H9 (cell line): ENCODE data around the gene SSPN. TPM values are rescaled to one million over a fixed set of nuclear protein-coding genes. Genes with fewer than 3 reads are reported as not detected.
A peak's percentile ranks its signal among the peaks of the same experiment; 100 is the strongest.

Source experiments
- DNase-seq: peaks from one replicate; pipeline ENCODE4 v3.0.0-alpha.2; 2017
- H2AFZ ChIP-seq: one replicate; pipeline ENCODE4 v1.6.1; 2013; ENCODE audit warnings: mild to moderate bottlenecking, low read length, control low read depth, moderate library complexity
- H2AK5ac ChIP-seq: 2 replicates; pipeline ENCODE4 v1.6.1; 2013; ENCODE audit warnings: low read length, control low read depth, mixed read lengths; ENCODE audit not compliant: insufficient read length
- H2BK120ac ChIP-seq: one replicate; pipeline ENCODE4 v1.6.1; 2013; ENCODE audit warnings: low read depth, mild to moderate bottlenecking, low read length, control low read depth, inconsistent platforms; ENCODE audit not compliant: poor library complexity, severe bottlenecking
- H2BK12ac ChIP-seq: 2 replicates; pipeline ENCODE4 v1.6.1; 2013; ENCODE audit warnings: low read length, control low read depth, mixed read lengths, low read depth; ENCODE audit not compliant: insufficient read length
- H2BK15ac ChIP-seq: 2 replicates; pipeline ENCODE4 v1.6.1; 2013; ENCODE audit warnings: low read depth, low read length, control low read depth
- H2BK20ac ChIP-seq: one replicate; pipeline ENCODE4 v1.6.1; 2013; ENCODE audit warnings: low read depth, mild to moderate bottlenecking, low read length, control low read depth, inconsistent platforms; ENCODE audit not compliant: poor library complexity, severe bottlenecking
- H2BK5ac ChIP-seq: 2 replicates; pipeline ENCODE4 v1.6.1; 2013; ENCODE audit warnings: low read length, control low read depth, mixed read lengths; ENCODE audit not compliant: insufficient read length
- H3K14ac ChIP-seq: 2 replicates; pipeline ENCODE4 v1.6.1; 2013; ENCODE audit warnings: low read length, control low read depth; ENCODE audit not compliant: insufficient read depth
- H3K18ac ChIP-seq: 2 replicates; pipeline ENCODE4 v1.6.1; 2013; ENCODE audit warnings: low read depth, mild to moderate bottlenecking, mixed read lengths, low read length, control low read depth; ENCODE audit not compliant: insufficient read length
- H3K23ac ChIP-seq: 2 replicates; pipeline ENCODE4 v1.6.1; 2013; ENCODE audit warnings: low read length, control low read depth, mixed read lengths, low read depth; ENCODE audit not compliant: insufficient read length
- H3K23me2 ChIP-seq: 2 replicates; pipeline ENCODE4 v1.6.1; 2013; ENCODE audit warnings: low read depth, mild to moderate bottlenecking, mixed read lengths, low read length, control low read depth; ENCODE audit not compliant: insufficient read length, poor library complexity, severe bottlenecking
- H3K27ac ChIP-seq: 2 replicates; pipeline ENCODE4 v1.5.1; 2013; ENCODE audit warnings: low read length, control low read depth, mixed read lengths, low read depth; ENCODE audit not compliant: insufficient read length
- H3K27me3 ChIP-seq: 2 replicates; pipeline ENCODE4 v1.6.1; 2013; ENCODE audit warnings: low read length, control low read depth, inconsistent platforms; ENCODE audit not compliant: insufficient read depth
- H3K4ac ChIP-seq: 2 replicates; pipeline ENCODE4 v1.6.1; 2013; ENCODE audit warnings: low read depth, mild to moderate bottlenecking, control low read depth, inconsistent platforms, low read length, moderate library complexity
- H3K4me1 ChIP-seq: 2 replicates; pipeline ENCODE4 v1.6.1; 2013; ENCODE audit warnings: low read length, control low read depth, inconsistent platforms; ENCODE audit not compliant: insufficient read depth
- H3K4me2 ChIP-seq: 2 replicates; pipeline ENCODE4 v1.6.1; 2013; ENCODE audit warnings: low read length, control low read depth, mixed read lengths; ENCODE audit not compliant: insufficient read length, insufficient read depth
- H3K56ac ChIP-seq: 2 replicates; pipeline ENCODE4 v1.6.1; 2013; ENCODE audit warnings: low read depth, mild to moderate bottlenecking, mixed read lengths, low read length, control low read depth; ENCODE audit not compliant: insufficient read length
- H3K79me1 ChIP-seq: 2 replicates; pipeline ENCODE4 v1.6.1; 2013; ENCODE audit warnings: low read depth, mild to moderate bottlenecking, moderate library complexity, low read length, control low read depth, inconsistent platforms; ENCODE audit not compliant: insufficient read depth, poor library complexity, severe bottlenecking
- H3K79me2 ChIP-seq: 2 replicates; pipeline ENCODE4 v1.6.1; 2013; ENCODE audit warnings: low read length, control low read depth, inconsistent platforms; ENCODE audit not compliant: insufficient read depth
- H3K9ac ChIP-seq: 2 replicates; pipeline ENCODE4 v1.6.1; 2013; ENCODE audit warnings: low read length, control low read depth, mixed read lengths; ENCODE audit not compliant: insufficient read length; ENCODE audit errors: extremely low read depth
- H3K9me3 ChIP-seq: one replicate; pipeline ENCODE4 v1.6.1; 2013; ENCODE audit warnings: low read depth, low read length, inconsistent platforms; ENCODE audit not compliant: control insufficient read depth
- H3T11ph ChIP-seq: one replicate; pipeline ENCODE4 v1.6.1; 2013; ENCODE audit warnings: mild to moderate bottlenecking, low read length, control low read depth, inconsistent platforms
- H4K20me1 ChIP-seq: one replicate; pipeline ENCODE4 v1.6.1; 2013; ENCODE audit not compliant: control insufficient read depth, insufficient read length, insufficient read depth
- H4K5ac ChIP-seq: 2 replicates; pipeline ENCODE4 v1.6.1; 2013; ENCODE audit warnings: low read depth, mild to moderate bottlenecking, mixed read lengths, low read length, control low read depth; ENCODE audit not compliant: insufficient read length
- H4K8ac ChIP-seq: replicated peaks from 2 replicates; pipeline ENCODE4 v1.6.1; 2013; ENCODE audit warnings: low read length, control low read depth, mixed read lengths, low read depth; ENCODE audit not compliant: insufficient read length
- H4K91ac ChIP-seq: 2 replicates; pipeline ENCODE4 v1.6.1; 2013; ENCODE audit warnings: low read depth, mild to moderate bottlenecking, moderate library complexity, mixed read lengths, low read length, control low read depth; ENCODE audit not compliant: insufficient read length
- H3K27ac Mint-ChIP-seq, 3 experiments: 2 replicates in 2 of 3; 3 replicates in 1 of 3; pipeline ENCODE4 v1.8.0; 2020 to 2021; ENCODE audit warnings: mixed read lengths in 3 of 3, mild to moderate bottlenecking in 1 of 3, moderate library complexity in 1 of 3
- H3K27me3 Mint-ChIP-seq: 2 replicates; pipeline ENCODE4 v1.8.0; 2021; ENCODE audit warnings: low read depth, mild to moderate bottlenecking, moderate library complexity, mixed read lengths
- H3K36me3 Mint-ChIP-seq, 3 experiments: 2 replicates in 2 of 3; 3 replicates in 1 of 3; pipeline ENCODE4 v1.8.0; 2020 to 2021; ENCODE audit warnings: low read depth in 3 of 3, mixed read lengths in 3 of 3; ENCODE audit not compliant: insufficient read depth in 1 of 3
- H3K4me1 Mint-ChIP-seq, 2 experiments: 2 replicates each; pipeline ENCODE4 v1.8.0; 2020; ENCODE audit warnings: mixed read lengths in 2 of 2
- H3K4me3 Mint-ChIP-seq, 2 experiments: 2 replicates in 1 of 2; 3 replicates in 1 of 2; pipeline ENCODE4 v1.8.0; 2020 to 2021; ENCODE audit warnings: mild to moderate bottlenecking in 2 of 2, mixed read lengths in 2 of 2, moderate library complexity in 1 of 2
- H3K9me3 Mint-ChIP-seq, 2 experiments: 2 replicates in 1 of 2; 3 replicates in 1 of 2; pipeline ENCODE4 v1.8.0; 2020; ENCODE audit warnings: mild to moderate bottlenecking in 2 of 2, mixed read lengths in 2 of 2, moderate library complexity in 1 of 2
- WGBS: extraction: QIAGEN DNeasy Blood & Tissue Kit; methylation state at CpG from one replicate; pipeline ENCODE4 v1.1.7; 2013; ENCODE audit warnings: missing lambda C conversion rate, low lambda C conversion rate, mixed read lengths; ENCODE audit not compliant: insufficient read length; ENCODE audit errors: extremely low coverage; 5-methylcytosine and 5-hydroxymethylcytosine counted together
- total RNA-seq: library from RNA; stranded (reverse); gene quantifications from 2 replicates; pipeline ENCODE4 v1.2.1, GENCODE V29; 2021
- TF ChIP-seq, protein P1 (sequence below): fragments of 200-600 bp; sonication (generic); conservative IDR thresholded peaks from 3 replicates; pipeline ENCODE4 v1.8.0; 2021; ENCODE audit warnings: antibody characterized with exemption, mild to moderate bottlenecking

The SSPN gene
- total RNA-seq, 1 experiment from 2014 or later: 0.81 TPM

DNA sequence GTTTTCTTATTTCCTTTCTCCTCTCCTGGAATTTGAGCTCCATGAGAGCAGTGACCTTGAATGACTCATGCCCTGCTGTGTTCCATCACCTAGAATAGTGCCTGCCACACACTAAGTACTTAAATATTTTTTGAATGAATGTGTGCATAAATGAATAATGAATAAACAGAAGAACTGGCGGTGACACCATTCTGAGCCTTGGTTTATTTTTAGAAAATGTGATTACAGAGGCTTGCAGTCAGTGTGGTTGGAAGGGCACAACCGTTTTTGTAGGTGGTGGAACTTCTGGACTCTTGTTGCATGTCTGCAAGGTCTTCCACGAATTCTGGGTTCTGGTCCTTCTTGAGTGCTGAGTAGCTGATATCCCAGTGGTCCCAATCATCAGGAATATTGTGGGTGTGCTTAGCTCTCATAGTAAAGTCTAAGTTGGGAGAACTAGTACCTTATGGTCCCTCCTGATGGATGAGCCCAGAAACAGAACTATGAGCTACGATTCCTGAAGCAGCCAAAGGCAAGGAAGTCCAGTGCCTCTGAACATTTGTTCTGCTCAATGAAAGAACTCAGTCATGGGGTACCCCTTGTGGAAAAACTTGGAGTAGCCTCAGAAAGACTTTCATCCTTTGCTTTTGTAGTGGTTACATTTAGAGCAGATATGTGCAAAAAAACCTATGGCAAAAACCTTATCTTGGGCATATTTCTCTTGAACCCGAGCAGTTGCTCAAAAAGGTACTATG lies 41.8 kb upstream of the SSPN start:
- no peak overlapping the region for H3K27ac Mint-ChIP-seq
- DNase-seq: no peak
- no CpG with 5 or more reads among the region's 5 CpGs for WGBS
- no peak overlapping the region for H3T11ph ChIP-seq
- no peaks in the 10 kb centered on the region for H3K27me3 Mint-ChIP-seq
- H3K56ac ChIP-seq: no peak overlapping the region
- H3K23me2 ChIP-seq: no peaks in the 10 kb centered on the region
- no peak overlapping the region for H2BK12ac ChIP-seq
- H2BK20ac ChIP-seq: no peak overlapping the region
- no peak overlapping the region for H2BK120ac ChIP-seq
- no peak overlapping the region for H3K4me3 Mint-ChIP-seq
- no peaks in the 10 kb centered on the region for H3K79me2 ChIP-seq
- no peaks in the 10 kb centered on the region for H3K9me3 Mint-ChIP-seq
- H3K4me2 ChIP-seq: no peak overlapping the region
- H3K79me1 ChIP-seq: no peaks in the 10 kb centered on the region
- H3K9ac ChIP-seq: no peak overlapping the region
- no peak overlapping the region for H3K23ac ChIP-seq
- H4K8ac ChIP-seq: no peak overlapping the region
- no peaks in the 10 kb centered on the region for H3K36me3 Mint-ChIP-seq
- TF ChIP-seq, protein P1, sequence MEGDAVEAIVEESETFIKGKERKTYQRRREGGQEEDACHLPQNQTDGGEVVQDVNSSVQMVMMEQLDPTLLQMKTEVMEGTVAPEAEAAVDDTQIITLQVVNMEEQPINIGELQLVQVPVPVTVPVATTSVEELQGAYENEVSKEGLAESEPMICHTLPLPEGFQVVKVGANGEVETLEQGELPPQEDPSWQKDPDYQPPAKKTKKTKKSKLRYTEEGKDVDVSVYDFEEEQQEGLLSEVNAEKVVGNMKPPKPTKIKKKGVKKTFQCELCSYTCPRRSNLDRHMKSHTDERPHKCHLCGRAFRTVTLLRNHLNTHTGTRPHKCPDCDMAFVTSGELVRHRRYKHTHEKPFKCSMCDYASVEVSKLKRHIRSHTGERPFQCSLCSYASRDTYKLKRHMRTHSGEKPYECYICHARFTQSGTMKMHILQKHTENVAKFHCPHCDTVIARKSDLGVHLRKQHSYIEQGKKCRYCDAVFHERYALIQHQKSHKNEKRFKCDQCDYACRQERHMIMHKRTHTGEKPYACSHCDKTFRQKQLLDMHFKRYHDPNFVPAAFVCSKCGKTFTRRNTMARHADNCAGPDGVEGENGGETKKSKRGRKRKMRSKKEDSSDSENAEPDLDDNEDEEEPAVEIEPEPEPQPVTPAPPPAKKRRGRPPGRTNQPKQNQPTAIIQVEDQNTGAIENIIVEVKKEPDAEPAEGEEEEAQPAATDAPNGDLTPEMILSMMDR: 0 out of 3 replicates have a peak, but pooled peaks have one; percentile 18
- no peak overlapping the region for H2AFZ ChIP-seq
- H3K4ac ChIP-seq: no peak overlapping the region
- H4K5ac ChIP-seq: no peak overlapping the region
- H3K27ac ChIP-seq: no peak overlapping the region
- no peak overlapping the region for H2BK15ac ChIP-seq
- no peak overlapping the region for H2AK5ac ChIP-seq
- no peak overlapping the region for H4K91ac ChIP-seq
- no peak overlapping the region for H3K18ac ChIP-seq
- no peaks in the 10 kb centered on the region for H3K9me3 ChIP-seq
- no peaks in the 10 kb centered on the region for H3K4me1 ChIP-seq
- no peaks in the 10 kb centered on the region for H3K27me3 ChIP-seq
- H3K4me1 Mint-ChIP-seq: peaks cover 17 to 30% of the 10 kb centered on the region in 2 experiments
- no peaks in the 10 kb centered on the region for H4K20me1 ChIP-seq
- no peak overlapping the region for H2BK5ac ChIP-seq
- H3K14ac ChIP-seq: no peak overlapping the region
